Loucy (cell line): ENCODE results near the gene MMP24OS.
"Not testable (repeated sequence)": the region's sequence is repeated elsewhere in the genome, so short reads cannot be mapped to it uniquely, and the experiment has no call there.

Experiments
- H2AFZ ChIP-seq: fragments of 200-600 bp; sonication (generic); 2 replicates; pipeline ENCODE4 v1.6.0; 2016; ENCODE audit warnings: antibody characterized with exemption, mild to moderate bottlenecking, low read length, moderate library complexity
- H3F3A ChIP-seq: fragments of 200-600 bp; 2 replicates; pipeline ENCODE4 v1.6.0; 2016; ENCODE audit warnings: antibody characterized with exemption, low read depth, mild to moderate bottlenecking
- H3K27me3 ChIP-seq: fragments of 200-600 bp; sonication (generic); 2 replicates; pipeline ENCODE4 v1.6.1; 2014; ENCODE audit warnings: low read length, mild to moderate bottlenecking; ENCODE audit not compliant: insufficient read depth, poor library complexity, severe bottlenecking
- H3K36me3 ChIP-seq: fragments of 200-600 bp; sonication (generic); 2 replicates; pipeline ENCODE4 v1.6.1; 2016; ENCODE audit warnings: low read length; ENCODE audit not compliant: insufficient read depth
- H3K4me1 ChIP-seq: fragments of 200-600 bp; sonication (generic); 2 replicates; pipeline ENCODE4 v1.5.1; 2014; ENCODE audit warnings: low read length, mild to moderate bottlenecking; ENCODE audit not compliant: insufficient read depth, poor library complexity, severe bottlenecking
- H3K4me2 ChIP-seq: fragments of 200-600 bp; sonication (generic); 2 replicates; pipeline ENCODE4 v1.6.0; 2014; ENCODE audit warnings: antibody characterized with exemption, low read length, low read depth, mild to moderate bottlenecking; ENCODE audit not compliant: poor library complexity, severe bottlenecking
- H3K4me3 ChIP-seq: fragments of 200-600 bp; sonication (generic); 2 replicates; pipeline ENCODE4 v1.5.1; 2014; ENCODE audit warnings: low read length, mild to moderate bottlenecking, mixed read lengths; ENCODE audit not compliant: poor library complexity, severe bottlenecking
- H3K79me2 ChIP-seq: fragments of 200-600 bp; sonication (generic); 2 replicates; pipeline ENCODE4 v1.6.1; 2014; ENCODE audit warnings: low read length; ENCODE audit not compliant: insufficient read depth
- H3K9ac ChIP-seq: fragments of 200-600 bp; sonication (generic); 2 replicates; pipeline ENCODE4 v1.6.0; 2014; ENCODE audit warnings: mild to moderate bottlenecking, low read depth, low read length, moderate library complexity; ENCODE audit not compliant: poor library complexity, severe bottlenecking
- H3K9me2 ChIP-seq: fragments of 200-600 bp; sonication (generic); replicated peaks from 2 replicates; pipeline ENCODE4 v1.6.1; 2016; ENCODE audit warnings: low read depth, low read length, mixed read lengths
- H3K9me3 ChIP-seq: fragments of 200-600 bp; sonication (generic); 2 replicates; pipeline ENCODE4 v1.6.1; 2014; ENCODE audit warnings: mild to moderate bottlenecking, antibody characterized with exemption, low read length, low read depth; ENCODE audit not compliant: insufficient read depth
- H4K20me1 ChIP-seq: fragments of 200-600 bp; sonication (generic); 2 replicates; pipeline ENCODE4 v1.6.0; 2014; ENCODE audit warnings: antibody characterized with exemption, low read length, mild to moderate bottlenecking; ENCODE audit not compliant: insufficient read depth, poor library complexity, severe bottlenecking
- CTCF ChIP-seq: fragments of 200-600 bp; sonication (generic); conservative IDR thresholded peaks from 2 replicates; pipeline ENCODE4 v1.5.1; 2014; ENCODE audit warnings: mild to moderate bottlenecking, antibody characterized with exemption, low read length
- EZH2phosphoT487 ChIP-seq: fragments of 200-600 bp; IDR thresholded peaks from 2 replicates; pipeline ENCODE4 v1.6.1; 2018; ENCODE audit warnings: antibody characterized with exemption, mild to moderate bottlenecking, moderate library complexity, borderline replicate concordance

The MMP24OS gene

GRCh38 chr20:35264755-35265154 is 13.2 kb downstream of the MMP24OS start:
- no peak overlapping the region for H3K4me3 ChIP-seq
- no peaks in the 10 kb centered on the region for H4K20me1 ChIP-seq
- no peaks in the 10 kb centered on the region for H3K9me2 ChIP-seq
- no peak overlapping the region for H3K9ac ChIP-seq
- H2AFZ ChIP-seq: no peak overlapping the region
- H3F3A ChIP-seq: no peaks in the 10 kb centered on the region
- H3K27me3 ChIP-seq: no peaks in the 10 kb centered on the region
- H3K4me2 ChIP-seq: no peak overlapping the region
- TF ChIP-seq EZH2phosphoT487 (no peak), CTCF (peak; percentile 50)
- H3K4me1 ChIP-seq: no peaks in the 10 kb centered on the region
- no peaks in the 10 kb centered on the region for H3K36me3 ChIP-seq
- no peaks in the 10 kb centered on the region for H3K79me2 ChIP-seq
- H3K9me3 ChIP-seq: no peaks in the 10 kb centered on the region

- TF ChIP-seq CTCF: no peak
- TF ChIP-seq EZH2phosphoT487: no peak
- Histone ChIP-seq H2AFZ (no peak overlapping the region), H3F3A (no peaks in the 10 kb centered on the region), H3K36me3 (no peaks in the 10 kb centered on the region), H3K9ac (no peak overlapping the region), H3K9me2 (no peaks in the 10 kb centered on the region), H3K79me2 (no peaks in the 10 kb centered on the region), H3K4me1 (no peaks in the 10 kb centered on the region), H3K9me3 (no peaks in the 10 kb centered on the region), H4K20me1 (no peaks in the 10 kb centered on the region), H3K4me3 (no peak overlapping the region), H3K27me3 (no peaks in the 10 kb centered on the region), H3K4me2 (no peak overlapping the region)
These were observed 14.2 kb downstream of the MMP24OS start for GRCh38 chr20:35263532-35264341.

DNA sequence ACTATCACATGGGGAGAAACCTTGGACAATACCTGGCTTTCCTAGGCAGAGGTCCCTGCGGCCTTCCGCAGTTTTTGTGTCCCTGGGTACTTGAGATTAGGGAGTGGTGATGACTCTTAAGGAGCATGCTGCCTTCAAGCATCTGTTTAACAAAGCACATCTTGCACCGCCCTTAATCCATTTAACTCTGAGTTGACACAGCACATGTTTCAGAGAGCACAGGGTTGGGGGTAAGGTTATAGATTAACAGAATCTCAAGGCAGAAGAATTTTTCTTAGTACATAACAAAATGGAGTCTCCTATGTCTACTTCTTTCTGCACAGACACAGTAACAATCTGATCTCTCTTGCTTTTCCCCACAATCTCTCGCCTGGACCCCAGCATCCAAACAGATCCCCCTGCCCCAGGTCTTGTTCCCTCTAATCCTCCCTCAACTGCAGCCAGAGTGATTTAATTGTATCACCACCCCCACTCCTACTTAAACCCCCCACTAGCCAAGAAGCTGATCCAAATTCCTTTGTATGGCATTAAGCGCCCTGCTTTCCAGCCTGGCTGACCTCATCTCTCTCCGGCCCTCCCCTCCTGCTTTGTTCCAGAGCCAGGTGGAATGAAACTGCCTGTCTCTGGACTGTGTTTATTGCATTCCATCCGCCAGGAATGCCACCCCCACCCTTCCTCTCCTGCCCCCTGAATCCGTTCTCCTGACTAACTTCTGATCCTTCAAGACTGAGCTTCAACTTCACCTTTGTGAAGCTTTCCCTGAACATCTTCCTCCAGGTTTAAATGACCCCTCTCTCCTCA is 15.0 kb downstream of the MMP24OS start:
- H3K36me3 ChIP-seq, H3K9ac ChIP-seq, H3K4me3 ChIP-seq, H3K79me2 ChIP-seq, H2AFZ ChIP-seq, H3K4me1 ChIP-seq, H3K9me2 ChIP-seq, H3K27me3 ChIP-seq, H3K4me2 ChIP-seq, H4K20me1 ChIP-seq, H3F3A ChIP-seq, H3K9me3 ChIP-seq: not testable (repeated sequence)

DNA sequence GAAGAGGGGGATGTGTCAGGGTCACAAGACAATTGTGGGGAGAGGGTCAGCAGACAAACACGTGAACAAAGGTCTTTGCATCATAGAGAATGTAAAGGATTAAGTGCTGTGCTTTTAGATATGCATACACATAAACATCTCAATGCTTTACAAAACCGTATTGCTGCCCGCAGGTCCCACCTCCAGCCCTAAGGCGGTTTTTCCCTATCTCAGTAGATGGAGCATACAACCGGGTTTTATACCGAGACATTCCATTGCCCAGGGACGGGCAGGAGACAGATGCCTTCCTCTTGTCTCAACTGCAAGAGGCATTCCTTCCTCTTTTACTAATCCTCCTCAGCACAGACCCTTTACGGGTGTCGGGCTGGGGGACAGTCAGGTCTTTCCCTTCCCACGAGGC is 15.6 kb downstream of the MMP24OS start:
- H3K4me2 ChIP-seq, H3K4me3 ChIP-seq, H3K27me3 ChIP-seq, H3K9ac ChIP-seq, H3K9me3 ChIP-seq, H2AFZ ChIP-seq, H3K9me2 ChIP-seq, H3F3A ChIP-seq, H4K20me1 ChIP-seq, H3K79me2 ChIP-seq, H3K36me3 ChIP-seq, H3K4me1 ChIP-seq: not testable (repeated sequence)
